ENCODE results near the gene ATP1B3. TPM values are rescaled to one million over a fixed set of nuclear protein-coding genes. Genes with fewer than 3 reads are reported as not detected.

ATP1B3 gene
- total and polyA plus RNA-seq, 2 of the 13 experiments (the other 11 are each of a cell fraction or from before 2014, with no cell fraction given) = 84.3 to 93.6 TPM

DNA sequence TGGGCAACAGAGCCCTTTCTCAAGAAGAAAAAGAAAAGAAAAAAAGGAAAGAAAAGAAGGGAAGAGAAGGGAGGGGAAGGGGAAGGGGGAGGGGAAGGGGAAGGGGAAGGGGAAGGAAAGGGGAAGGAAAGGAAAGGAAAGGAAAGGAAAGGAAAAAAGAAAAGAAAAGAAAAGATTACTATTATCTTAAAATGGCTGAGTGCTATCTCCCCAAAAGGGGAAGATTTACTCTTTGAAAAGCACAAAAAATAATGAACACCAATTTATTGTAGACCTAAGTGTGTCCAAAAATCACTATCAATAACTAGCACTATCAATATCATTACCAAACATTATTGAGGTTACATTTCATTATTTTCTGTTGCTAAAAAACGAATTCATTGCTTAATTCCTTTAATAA lies 89.0 kb downstream of the ATP1B3 start (continued):
- TF ChIP-seq, protein P1, sequence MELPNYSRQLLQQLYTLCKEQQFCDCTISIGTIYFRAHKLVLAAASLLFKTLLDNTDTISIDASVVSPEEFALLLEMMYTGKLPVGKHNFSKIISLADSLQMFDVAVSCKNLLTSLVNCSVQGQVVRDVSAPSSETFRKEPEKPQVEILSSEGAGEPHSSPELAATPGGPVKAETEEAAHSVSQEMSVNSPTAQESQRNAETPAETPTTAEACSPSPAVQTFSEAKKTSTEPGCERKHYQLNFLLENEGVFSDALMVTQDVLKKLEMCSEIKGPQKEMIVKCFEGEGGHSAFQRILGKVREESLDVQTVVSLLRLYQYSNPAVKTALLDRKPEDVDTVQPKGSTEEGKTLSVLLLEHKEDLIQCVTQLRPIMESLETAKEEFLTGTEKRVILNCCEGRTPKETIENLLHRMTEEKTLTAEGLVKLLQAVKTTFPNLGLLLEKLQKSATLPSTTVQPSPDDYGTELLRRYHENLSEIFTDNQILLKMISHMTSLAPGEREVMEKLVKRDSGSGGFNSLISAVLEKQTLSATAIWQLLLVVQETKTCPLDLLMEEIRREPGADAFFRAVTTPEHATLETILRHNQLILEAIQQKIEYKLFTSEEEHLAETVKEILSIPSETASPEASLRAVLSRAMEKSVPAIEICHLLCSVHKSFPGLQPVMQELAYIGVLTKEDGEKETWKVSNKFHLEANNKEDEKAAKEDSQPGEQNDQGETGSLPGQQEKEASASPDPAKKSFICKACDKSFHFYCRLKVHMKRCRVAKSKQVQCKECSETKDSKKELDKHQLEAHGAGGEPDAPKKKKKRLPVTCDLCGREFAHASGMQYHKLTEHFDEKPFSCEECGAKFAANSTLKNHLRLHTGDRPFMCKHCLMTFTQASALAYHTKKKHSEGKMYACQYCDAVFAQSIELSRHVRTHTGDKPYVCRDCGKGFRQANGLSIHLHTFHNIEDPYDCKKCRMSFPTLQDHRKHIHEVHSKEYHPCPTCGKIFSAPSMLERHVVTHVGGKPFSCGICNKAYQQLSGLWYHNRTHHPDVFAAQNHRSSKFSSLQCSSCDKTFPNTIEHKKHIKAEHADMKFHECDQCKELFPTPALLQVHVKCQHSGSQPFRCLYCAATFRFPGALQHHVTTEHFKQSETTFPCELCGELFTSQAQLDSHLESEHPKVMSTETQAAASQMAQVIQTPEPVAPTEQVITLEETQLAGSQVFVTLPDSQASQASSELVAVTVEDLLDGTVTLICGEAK (IDR thresholded peaks at IDR 0.05) = no peak
- TF ChIP-seq, protein P1 (CRISPR knock-in tag; IDR thresholded peaks at IDR 0.05) = no peak

GRCh38 chr3:141969711-141970110 lies 93.3 kb downstream of the ATP1B3 start:
- Histone ChIP-seq H3K4me1 (ENCODE audit: insufficient read depth, low read length) (peaks cover 8% of the 10 kb centered on the region), H3K79me2 (ENCODE audit: insufficient read depth, low read length) (no peaks in the 10 kb centered on the region), H3K27ac (ENCODE audit: extremely low read length, insufficient read depth, low read length) (no peak overlapping the region), H3K9ac (ENCODE audit: insufficient read depth, low read depth, low read length) (no peak overlapping the region), H4K20me1 (ENCODE audit: insufficient read depth, low read length) (no peaks in the 10 kb centered on the region), H2AFZ (ENCODE audit: low read length) (no peak overlapping the region), H3K4me3 (replicated peaks in 1 of 3; ENCODE audit: insufficient read depth in 1 of 3, low read depth in 2 of 3, low read length in 3 of 3) (no peak overlapping the region), H3K27me3 (ENCODE audit: control insufficient read depth in 1 of 2, insufficient read depth in 2 of 2, low read length in 2 of 2) (no peaks in the 10 kb centered on the region), H3K36me3 (replicated peaks in 1 of 2; ENCODE audit: control insufficient read depth in 1 of 2, insufficient read depth in 2 of 2, low read length in 2 of 2) (no peaks in the 10 kb centered on the region), H3K9me3 (ENCODE audit: low read length) (no peaks in the 10 kb centered on the region), H3K4me2 (ENCODE audit: low read depth, low read length) (no peak overlapping the region)
- ChIA-PET POLR2A (no interaction called here), CTCF (ENCODE audit: low intra/inter-chr PET ratio, low total read pairs) (no interaction called here)
- in situ Hi-C loops (cut with HindIII; ENCODE audit: extremely low pct_ligation_motif_present, low pct_unique_long_range_greater_than_20kb) = loop anchor here (10.0 kb wide), 1 partner anchor 305 kb away; no protein-coding TSS in a partner anchor
- ATAC-seq (no peak), FAIRE-seq (no peak), DNase-seq (ENCODE audit: low spot score) (no peak)
- no TSS peak for BruUV-seq (replicated peaks)
- WGBS (ENCODE audit: low lambda C conversion rate) = 83% methylated on average over 6 of the region's 6 CpGs
- intact Hi-C loops (cut with micrococcal nuclease; ENCODE audit: unreplicated experiment) = no loop called here
- TF ChIP-seq, protein P2, sequence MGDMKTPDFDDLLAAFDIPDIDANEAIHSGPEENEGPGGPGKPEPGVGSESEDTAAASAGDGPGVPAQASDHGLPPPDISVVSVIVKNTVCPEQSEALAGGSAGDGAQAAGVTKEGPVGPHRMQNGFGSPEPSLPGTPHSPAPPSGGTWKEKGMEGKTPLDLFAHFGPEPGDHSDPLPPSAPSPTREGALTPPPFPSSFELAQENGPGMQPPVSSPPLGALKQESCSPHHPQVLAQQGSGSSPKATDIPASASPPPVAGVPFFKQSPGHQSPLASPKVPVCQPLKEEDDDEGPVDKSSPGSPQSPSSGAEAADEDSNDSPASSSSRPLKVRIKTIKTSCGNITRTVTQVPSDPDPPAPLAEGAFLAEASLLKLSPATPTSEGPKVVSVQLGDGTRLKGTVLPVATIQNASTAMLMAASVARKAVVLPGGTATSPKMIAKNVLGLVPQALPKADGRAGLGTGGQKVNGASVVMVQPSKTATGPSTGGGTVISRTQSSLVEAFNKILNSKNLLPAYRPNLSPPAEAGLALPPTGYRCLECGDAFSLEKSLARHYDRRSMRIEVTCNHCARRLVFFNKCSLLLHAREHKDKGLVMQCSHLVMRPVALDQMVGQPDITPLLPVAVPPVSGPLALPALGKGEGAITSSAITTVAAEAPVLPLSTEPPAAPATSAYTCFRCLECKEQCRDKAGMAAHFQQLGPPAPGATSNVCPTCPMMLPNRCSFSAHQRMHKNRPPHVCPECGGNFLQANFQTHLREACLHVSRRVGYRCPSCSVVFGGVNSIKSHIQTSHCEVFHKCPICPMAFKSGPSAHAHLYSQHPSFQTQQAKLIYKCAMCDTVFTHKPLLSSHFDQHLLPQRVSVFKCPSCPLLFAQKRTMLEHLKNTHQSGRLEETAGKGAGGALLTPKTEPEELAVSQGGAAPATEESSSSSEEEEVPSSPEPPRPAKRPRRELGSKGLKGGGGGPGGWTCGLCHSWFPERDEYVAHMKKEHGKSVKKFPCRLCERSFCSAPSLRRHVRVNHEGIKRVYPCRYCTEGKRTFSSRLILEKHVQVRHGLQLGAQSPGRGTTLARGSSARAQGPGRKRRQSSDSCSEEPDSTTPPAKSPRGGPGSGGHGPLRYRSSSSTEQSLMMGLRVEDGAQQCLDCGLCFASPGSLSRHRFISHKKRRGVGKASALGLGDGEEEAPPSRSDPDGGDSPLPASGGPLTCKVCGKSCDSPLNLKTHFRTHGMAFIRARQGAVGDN (CRISPR knock-in tag; IDR thresholded peaks at IDR 0.05) = no peak
- TF ChIP-seq ZMYM3 (CRISPR knock-in tag; IDR thresholded peaks at IDR 0.05) (no peak), POGZ (CRISPR knock-in tag; IDR thresholded peaks at IDR 0.05) (no peak), CBX1 (IDR thresholded peaks at IDR 0.05; ENCODE audit: low read depth) (no peak), NR1H2 (CRISPR knock-in tag; IDR thresholded peaks at IDR 0.05; ENCODE audit: borderline replicate concordance, low read depth) (no peak), SOX5 (CRISPR knock-in tag; IDR thresholded peaks at IDR 0.05; ENCODE audit: borderline replicate concordance) (no peak), E2F1 (CRISPR knock-in tag; IDR thresholded peaks at IDR 0.05) (no peak)

Measured in HepG2 (cell line).